Right kidney (tissue), 9 donors: ENCODE measurements around the gene TSPAN4.

Experiments
- DNase-seq: peaks from one replicate; pipeline ENCODE4 v3.0.0-alpha.2; 2016
- long read RNA-seq, 8 donors: transcript quantifications; one replicate each; lab custom pipeline, GENCODE V29; 2026

TSPAN4 gene
- long read RNA-seq, donor 1, transcript TSPAN4-203 (9 exons, 1,423 nt), result major isoform, 14 of 32 reads
- long read RNA-seq, donor 1, partial matches to known transcripts, result 11 of 32 reads
- long read RNA-seq, donor 1, other reads (novel, unspliced or antisense), result 0 of 32 reads
- long read RNA-seq, donor 2, transcript TSPAN4-203 (9 exons, 1,423 nt), result major isoform, 8 of 49 reads
- long read RNA-seq, donor 2, partial matches to known transcripts, result 28 of 49 reads
- long read RNA-seq, donor 2, other reads (novel, unspliced or antisense), result 7 of 49 reads
- long read RNA-seq, donor 3, partial matches to known transcripts, result 18 of 24 reads
- long read RNA-seq, donor 3, other reads (novel, unspliced or antisense), result 0 of 24 reads
- long read RNA-seq, donor 4, partial matches to known transcripts, result 7 of 21 reads
- long read RNA-seq, donor 4, other reads (novel, unspliced or antisense), result 5 of 21 reads
- long read RNA-seq, donor 5, transcript TSPAN4-203 (9 exons, 1,423 nt), result major isoform, 8 of 136 reads
- long read RNA-seq, donor 5, partial matches to known transcripts, result 75 of 136 reads
- long read RNA-seq, donor 5, other reads (novel, unspliced or antisense), result 48 of 136 reads
- long read RNA-seq, donor 6, transcript TSPAN4-206 (9 exons, 1,430 nt), result minor isoform, 7 of 78 reads
- long read RNA-seq, donor 6, transcript TSPAN4-203 (9 exons, 1,423 nt), result major isoform, 8 of 78 reads
- long read RNA-seq, donor 6, partial matches to known transcripts, result 47 of 78 reads
- long read RNA-seq, donor 6, other reads (novel, unspliced or antisense), result 9 of 78 reads
- long read RNA-seq, donor 7, transcript TSPAN4-203 (9 exons, 1,423 nt), result major isoform, 9 of 48 reads
- long read RNA-seq, donor 7, partial matches to known transcripts, result 20 of 48 reads
- long read RNA-seq, donor 7, other reads (novel, unspliced or antisense), result 5 of 48 reads
- long read RNA-seq, donor 8, partial matches to known transcripts, result 14 of 29 reads
- long read RNA-seq, donor 8, other reads (novel, unspliced or antisense), result 5 of 29 reads

GRCh38 chr11:842370-843002 lies at the start of gene TSPAN4, which contains the start of gene POLR2L:
Gene TSPAN4, plus strand, starts transcription at chr11:842852. Its CDS starts 7,453 bp downstream, at chr11:850305.
Gene POLR2L, minus strand, starts transcription at chr11:842529. Its CDS starts 21 bp downstream, at chr11:842508.
- DNase-seq, result peak; percentile 98

GRCh38 chr11:792873-793272 lies 49.8 kb upstream of the TSPAN4 start:
- DNase-seq, result no peak

- no peak for DNase-seq
Measured at GRCh38 chr11:793556-793955, 49.1 kb upstream of the TSPAN4 start.

- no peak for DNase-seq
Measured at GRCh38 chr11:794013-794765, 48.5 kb upstream of the TSPAN4 start.

- DNase-seq, result no peak
Measured at GRCh38 chr11:794766-795633, 47.7 kb upstream of the TSPAN4 start.

- DNase-seq, result peak; percentile 55
Measured at GRCh38 chr11:795634-796564, 46.8 kb upstream of the TSPAN4 start.

GRCh38 chr11:796565-797295 lies 45.9 kb upstream of the TSPAN4 start:
- DNase-seq, result no peak

GRCh38 chr11:797296-798092 lies 45.2 kb upstream of the TSPAN4 start:
- peak; percentile 92 for DNase-seq

- peak; percentile 88 for DNase-seq
Measured at GRCh38 chr11:798093-798713, 44.4 kb upstream of the TSPAN4 start, which contains the start of gene SLC25A22. Gene SLC25A22, minus strand, starts transcription at chr11:798281. Its CDS starts 3,275 bp downstream, at chr11:795006.

GRCh38 chr11:799641-800316 lies 42.9 kb upstream of the TSPAN4 start:
- no peak for DNase-seq

- DNase-seq, result no peak
Measured at GRCh38 chr11:800473-800872, 42.2 kb upstream of the TSPAN4 start.

- no peak for DNase-seq
Measured at GRCh38 chr11:801097-801780, 41.4 kb upstream of the TSPAN4 start.

GRCh38 chr11:802018-802617 lies 40.5 kb upstream of the TSPAN4 start:
- DNase-seq, result no peak

GRCh38 chr11:802693-803466 lies 39.8 kb upstream of the TSPAN4 start:
- DNase-seq, result no peak

GRCh38 chr11:803467-803742 lies 39.2 kb upstream of the TSPAN4 start:
- DNase-seq, result no peak
